Type B pancreatic cell (in vitro differentiated cells): ENCODE results near the gene UQCR10. TPM values are rescaled to one million over a fixed set of nuclear protein-coding genes. Genes with fewer than 3 reads are reported as not detected.

Experiments used
- DNase-seq: peaks from one replicate; pipeline ENCODE4 v3.0.0; 2021; ENCODE audit warnings: mixed read lengths; ENCODE audit not compliant: unreplicated experiment; ENCODE audit errors: extremely low spot score
- H3K27ac Mint-ChIP-seq: 2 replicates; pipeline ENCODE4 v1.8.0; 2021; ENCODE audit warnings: mild to moderate bottlenecking, mixed read lengths
- H3K27me3 Mint-ChIP-seq: 2 replicates; pipeline ENCODE4 v1.8.0; 2021; ENCODE audit warnings: mixed read lengths
- H3K36me3 Mint-ChIP-seq: 2 replicates; pipeline ENCODE4 v1.8.0; 2021; ENCODE audit warnings: mixed read lengths
- H3K4me1 Mint-ChIP-seq: one replicate; pipeline ENCODE4 v1.8.0; 2021; ENCODE audit warnings: mixed read lengths; ENCODE audit not compliant: unreplicated experiment
- H3K4me3 Mint-ChIP-seq: 2 replicates; pipeline ENCODE4 v1.8.0; 2021; ENCODE audit warnings: mild to moderate bottlenecking, mixed read lengths
- H3K9me3 Mint-ChIP-seq: 2 replicates; pipeline ENCODE4 v1.8.0; 2021; ENCODE audit warnings: mixed read lengths
- CTCF ChIP-seq: fragments of 200-600 bp; sonication (generic); conservative IDR thresholded peaks from 2 replicates; pipeline ENCODE4 v1.5.0; 2021; ENCODE audit warnings: antibody characterized with exemption, mild to moderate bottlenecking
- total RNA-seq: library from RNA; stranded (reverse); gene quantifications from 2 replicates; pipeline ENCODE4 v1.2.1, GENCODE V29; 2021; ENCODE audit warnings: low replicate concordance

UQCR10 gene
- total RNA-seq, 1 donor from 2014 or later, result 137 TPM

- no peak overlapping the region for H3K27ac Mint-ChIP-seq
- no peaks in the 10 kb centered on the region for H3K4me1 Mint-ChIP-seq
- no peaks in the 10 kb centered on the region for H3K36me3 Mint-ChIP-seq
- H3K27me3 Mint-ChIP-seq, result peaks cover 32% of the 10 kb centered on the region
- DNase-seq, result no peak
- no peak overlapping the region for H3K4me3 Mint-ChIP-seq
- no peak for TF ChIP-seq CTCF
- H3K9me3 Mint-ChIP-seq, result no peaks in the 10 kb centered on the region
These were observed 40.5 kb upstream of the UQCR10 start for GRCh38 chr22:29726512-29727130.

DNA sequence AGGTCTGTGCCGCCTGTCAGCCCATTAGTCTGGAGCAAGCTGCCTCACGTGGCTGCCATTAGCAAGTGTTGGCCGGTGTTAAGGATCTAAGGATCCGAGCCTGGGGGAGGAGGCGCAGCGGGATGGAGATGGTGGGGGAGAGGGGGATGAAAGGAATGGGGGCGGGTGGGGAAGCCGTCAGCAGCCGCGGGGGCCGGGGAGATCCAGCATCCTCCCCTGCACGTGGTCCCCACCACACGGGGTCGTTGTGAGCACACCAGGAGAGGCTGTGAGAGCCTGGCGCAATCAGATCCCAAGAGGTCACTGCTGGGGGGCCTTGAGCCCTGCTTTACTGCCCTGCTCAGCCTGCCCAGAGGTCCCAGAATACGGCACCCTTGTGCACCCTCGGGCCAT, 40.0 kb upstream of the UQCR10 start:
- Mint-ChIP-seq H3K27me3 (peaks cover 29% of the 10 kb centered on the region), H3K36me3 (no peaks in the 10 kb centered on the region), H3K4me1 (no peaks in the 10 kb centered on the region), H3K4me3 (no peak overlapping the region), H3K9me3 (no peaks in the 10 kb centered on the region), H3K27ac (no peak overlapping the region)
- peak; percentile 65 for TF ChIP-seq CTCF
- DNase-seq, result no peak

- Mint-ChIP-seq H3K4me3 (no peak overlapping the region), H3K27me3 (peaks cover 13% of the 10 kb centered on the region), H3K27ac (no peak overlapping the region), H3K36me3 (no peaks in the 10 kb centered on the region), H3K4me1 (peaks cover 4% of the 10 kb centered on the region), H3K9me3 (no peaks in the 10 kb centered on the region)
- no peak for TF ChIP-seq CTCF
- no peak for DNase-seq
These were observed 38.0 kb upstream of the UQCR10 start for GRCh38 chr22:29729161-29729560.

- Mint-ChIP-seq H3K4me1 (peaks cover 4% of the 10 kb centered on the region), H3K9me3 (no peaks in the 10 kb centered on the region), H3K36me3 (no peaks in the 10 kb centered on the region), H3K27ac (no peak overlapping the region), H3K27me3 (peaks cover 3% of the 10 kb centered on the region), H3K4me3 (no peak overlapping the region)
- DNase-seq, result no peak
- TF ChIP-seq CTCF, result no peak
These were observed 35.9 kb upstream of the UQCR10 start for GRCh38 chr22:29731058-29731850.

- H3K36me3 Mint-ChIP-seq, result no peaks in the 10 kb centered on the region
- H3K4me1 Mint-ChIP-seq, result peaks cover 4% of the 10 kb centered on the region
- no peak overlapping the region for H3K4me3 Mint-ChIP-seq
- TF ChIP-seq CTCF, result no peak
- no peak for DNase-seq
- no peaks in the 10 kb centered on the region for H3K9me3 Mint-ChIP-seq
- H3K27ac Mint-ChIP-seq, result no peak overlapping the region
- no peaks in the 10 kb centered on the region for H3K27me3 Mint-ChIP-seq
These were observed 34.3 kb upstream of the UQCR10 start for GRCh38 chr22:29732883-29733282.
